ENCODE measurements around the gene RND2. TPM values are rescaled to one million over a fixed set of nuclear protein-coding genes. Genes with fewer than 3 reads are reported as not detected.
"Not testable (repeated sequence)": the region's sequence is repeated elsewhere in the genome, so short reads cannot be mapped to it uniquely, and the experiment has no call there.

RND2 gene
- total RNA-seq, 5 donors from 2014 or later (not counting 1 experiment from before 2014, with no cell fraction given) = 0.08 to 0.64 (median 0.32) TPM

- Histone ChIP-seq H3K27me3 (replicated peaks in 1 of 2; ENCODE audit: control insufficient read depth in 2 of 2, extremely low read depth in 1 of 2, insufficient read depth in 2 of 2, low read length in 1 of 2) (no peaks in the 10 kb centered on the region), H3K9me3 (no peaks in the 10 kb centered on the region), H3K27ac (ENCODE audit: low read length) (no peak overlapping the region), H3K4me3 (ENCODE audit: control insufficient read depth in 1 of 2, extremely low read depth in 1 of 2, low read length in 1 of 2) (no peak overlapping the region), H3K36me3 (ENCODE audit: control insufficient read depth in 2 of 2, extremely low read depth in 1 of 2, insufficient read depth in 1 of 2, low read length in 1 of 2) (peaks cover 16 to 47% of the 10 kb centered on the region in 2 donors), H3K4me1 (ENCODE audit: control insufficient read depth in 1 of 2, extremely low read depth in 1 of 2, insufficient read depth in 2 of 2, low read length in 2 of 2) (peaks cover 3 to 6% of the 10 kb centered on the region in 2 experiments)
- POLR2A ChIA-PET = no interaction called here
- 98% methylated on average over 4 of the region's 5 CpGs for WGBS (ENCODE audit: insufficient coverage)
- H3K27me3 Mint-ChIP-seq = no peaks in the 10 kb centered on the region
- H3K4me3 Mint-ChIP-seq = no peak overlapping the region
- H3K9me3 Mint-ChIP-seq = no peaks in the 10 kb centered on the region
- H3K4me1 Mint-ChIP-seq = peaks cover 5 to 9% (median 9%) of the 10 kb centered on the region in 3 donors
- peaks cover 38% of the 10 kb centered on the region for H3K36me3 Mint-ChIP-seq
- CTCF ChIA-PET = interaction anchor here in 1 of 2 donors (0.6 kb wide), 1 partner anchor 10 kb away, joined by 5 read pairs; no protein-coding TSS in a partner anchor
- DNase-seq = no peak
- ATAC-seq (replicated peaks in 1 of 4) = no peak
- no peak overlapping the region for H3K27ac Mint-ChIP-seq
Measured at GRCh38 chr17:42992872-42993271, 32.2 kb upstream of the RND2 start.

- DNase-seq; H3K4me3 ChIP-seq (ENCODE audit: control insufficient read depth in 1 of 2, extremely low read depth in 1 of 2, low read length in 1 of 2); H3K9me3 ChIP-seq; H3K9me3 Mint-ChIP-seq; POLR2A ChIA-PET; H3K27me3 ChIP-seq (replicated peaks in 1 of 2; ENCODE audit: control insufficient read depth in 2 of 2, extremely low read depth in 1 of 2, insufficient read depth in 2 of 2, low read length in 1 of 2); CTCF ChIA-PET; H3K4me3 Mint-ChIP-seq; H3K27ac Mint-ChIP-seq; H3K27me3 Mint-ChIP-seq; ATAC-seq (replicated peaks in 1 of 4); H3K27ac ChIP-seq (ENCODE audit: low read length): not testable (repeated sequence)
- Mint-ChIP-seq H3K4me1 (peaks cover 11 to 17% (median 16%) of the 10 kb centered on the region in 3 donors), H3K36me3 (peaks cover 34% of the 10 kb centered on the region)
- H3K4me1 ChIP-seq (ENCODE audit: control insufficient read depth in 1 of 2, extremely low read depth in 1 of 2, insufficient read depth in 2 of 2, low read length in 2 of 2) = peaks cover 3 to 11% of the 10 kb centered on the region in 2 experiments
- 100% methylated on average over 1 of the region's 10 CpGs for WGBS (ENCODE audit: insufficient coverage)
- peaks cover 16 to 38% of the 10 kb centered on the region in 2 donors for H3K36me3 ChIP-seq (ENCODE audit: control insufficient read depth in 2 of 2, extremely low read depth in 1 of 2, insufficient read depth in 1 of 2, low read length in 1 of 2)
Measured at GRCh38 chr17:42993913-42994312, 31.1 kb upstream of the RND2 start.

- Histone ChIP-seq H3K36me3 (ENCODE audit: control insufficient read depth in 2 of 2, extremely low read depth in 1 of 2, insufficient read depth in 1 of 2, low read length in 1 of 2) (peaks cover 12 to 37% of the 10 kb centered on the region in 2 donors), H3K4me1 (ENCODE audit: control insufficient read depth in 1 of 2, extremely low read depth in 1 of 2, insufficient read depth in 2 of 2, low read length in 2 of 2) (peaks cover 3 to 27% of the 10 kb centered on the region in 2 experiments), H3K4me3 (ENCODE audit: control insufficient read depth in 1 of 2, extremely low read depth in 1 of 2, low read length in 1 of 2) (peak overlapping the region in 1 of 2 donors; percentile 8), H3K9me3 (no peaks in the 10 kb centered on the region), H3K27me3 (replicated peaks in 1 of 2; ENCODE audit: control insufficient read depth in 2 of 2, extremely low read depth in 1 of 2, insufficient read depth in 2 of 2, low read length in 1 of 2) (no peaks in the 10 kb centered on the region), H3K27ac (ENCODE audit: low read length) (peak overlapping the region; percentile 94)
- Mint-ChIP-seq H3K27me3 (no peaks in the 10 kb centered on the region), H3K27ac (peak overlapping the region; percentile 88 to 98), H3K4me3 (peak overlapping the region; percentile 90 to 97 (median 92)), H3K9me3 (no peaks in the 10 kb centered on the region), H3K4me1 (peaks cover 24 to 30% (median 26%) of the 10 kb centered on the region in 3 donors), H3K36me3 (peaks cover 22% of the 10 kb centered on the region)
- CTCF ChIA-PET = interaction anchor here (0.5 to 2.9 kb wide), 16 partner anchors 9 to 486 kb away, joined by 3 to 18 read pairs (median 7); partner anchors contain the start of genes AARSD1 (in 1 of the 2), BECN1 (in 1 of the 2), DHX8 (in 1 of the 2) and IFI35 (in 1 of the 2)
- WGBS (ENCODE audit: insufficient coverage) = 20% methylated on average over 1 of the region's 5 CpGs
- DNase-seq (no peak), ATAC-seq (replicated peaks in 1 of 4) (no peak)
- POLR2A ChIA-PET = interaction anchor here in 1 of 2 donors (0.6 to 2.7 kb wide), 12 partner anchors 9 to 391 kb away, joined by 3 to 14 read pairs (median 4); partner anchors contain the start of genes BRCA1, IFI35, NBR1 and RND2
Measured at GRCh38 chr17:42997390-42997983, 27.5 kb upstream of the RND2 start.

GRCh38 chr17:42997984-42998938 lies 26.8 kb upstream of the RND2 start, which contains the start of gene RPL27:
RPL27 (plus strand) TSS chr17:42998419; CDS start chr17:42998751, 332 bp downstream.
- ATAC-seq (replicated peaks in 1 of 4) (peak; percentile 94 to 97 (median 95)), DNase-seq (peak; percentile 94 to 100 (median 98))
- peak within 1 kb of the TSS; percentile 72 to 80 for H3K4me3 ChIP-seq (ENCODE audit: control insufficient read depth in 1 of 2, extremely low read depth in 1 of 2, low read length in 1 of 2)
- H3K4me1 ChIP-seq (ENCODE audit: control insufficient read depth in 1 of 2, extremely low read depth in 1 of 2, insufficient read depth in 2 of 2, low read length in 2 of 2) = peaks cover 3 to 27% of the 10 kb centered on the region in 2 experiments
- H3K27me3 Mint-ChIP-seq = no peaks in the 10 kb centered on the region
- no peaks in the 10 kb centered on the region for H3K27me3 ChIP-seq (replicated peaks in 1 of 2; ENCODE audit: control insufficient read depth in 2 of 2, extremely low read depth in 1 of 2, insufficient read depth in 2 of 2, low read length in 1 of 2)
- no peaks in the 10 kb centered on the region for H3K9me3 Mint-ChIP-seq
- H3K27ac ChIP-seq (ENCODE audit: low read length) = peak within 1 kb of the TSS; percentile 94
- no peaks in the 10 kb centered on the region for H3K9me3 ChIP-seq
- peaks cover 25% of the 10 kb centered on the region for H3K36me3 Mint-ChIP-seq
- POLR2A ChIA-PET = interaction anchor here in 1 of 2 donors (0.6 to 2.7 kb wide), 13 partner anchors 9 to 487 kb away, joined by 3 to 14 read pairs (median 4); partner anchors contain the start of genes BRCA1, IFI35, NBR1 and RND2
- peaks cover 10 to 38% of the 10 kb centered on the region in 2 donors for H3K36me3 ChIP-seq (ENCODE audit: control insufficient read depth in 2 of 2, extremely low read depth in 1 of 2, insufficient read depth in 1 of 2, low read length in 1 of 2)
- H3K4me3 Mint-ChIP-seq = peak within 1 kb of the TSS; percentile 90 to 97 (median 92)
- H3K4me1 Mint-ChIP-seq = peaks cover 24 to 30% (median 26%) of the 10 kb centered on the region in 3 donors
- WGBS (ENCODE audit: insufficient coverage) = under 1% methylated on average over 43 of the region's 49 CpGs
- CTCF ChIA-PET = interaction anchor here (0.5 to 2.9 kb wide), 20 partner anchors 8 to 486 kb away, joined by 3 to 18 read pairs (median 6); partner anchors contain the start of genes AARSD1 (in 1 of the 2), BECN1 (in 1 of the 2), DHX8 (in 1 of the 2) and IFI35 (in 1 of the 2)
- peak within 1 kb of the TSS; percentile 88 to 98 for H3K27ac Mint-ChIP-seq

- 0% methylated on average over 5 of the region's 10 CpGs for WGBS (ENCODE audit: insufficient coverage)
- Mint-ChIP-seq H3K27me3 (no peaks in the 10 kb centered on the region), H3K36me3 (peaks cover 27% of the 10 kb centered on the region), H3K9me3 (no peaks in the 10 kb centered on the region), H3K4me3 (peak overlapping the region; percentile 90 to 97 (median 92)), H3K27ac (peak overlapping the region; percentile 88 to 98), H3K4me1 (peaks cover 24 to 30% (median 26%) of the 10 kb centered on the region in 3 donors)
- peaks cover 12 to 44% of the 10 kb centered on the region in 2 donors for H3K36me3 ChIP-seq (ENCODE audit: control insufficient read depth in 2 of 2, extremely low read depth in 1 of 2, insufficient read depth in 1 of 2, low read length in 1 of 2)
- H3K9me3 ChIP-seq = no peaks in the 10 kb centered on the region
- ATAC-seq (replicated peaks in 1 of 4) (no peak), DNase-seq (no peak)
- peak overlapping the region; percentile 94 for H3K27ac ChIP-seq (ENCODE audit: low read length)
- CTCF ChIA-PET = interaction anchor here in 1 of 2 donors (1.5 to 2.9 kb wide), 5 partner anchors 8 to 485 kb away, joined by 10 to 18 read pairs (median 12); partner anchors contain the start of genes DHX8, IFI35 and VAT1
- peaks cover 3 to 27% of the 10 kb centered on the region in 2 experiments for H3K4me1 ChIP-seq (ENCODE audit: control insufficient read depth in 1 of 2, extremely low read depth in 1 of 2, insufficient read depth in 2 of 2, low read length in 2 of 2)
- POLR2A ChIA-PET = interaction anchor here in 1 of 2 donors (1.2 to 2.7 kb wide), 4 partner anchors 8 to 369 kb away, joined by 3 to 14 read pairs (median 7); partner anchors contain the start of genes IFI35 and RND2
- no peaks in the 10 kb centered on the region for H3K27me3 ChIP-seq (replicated peaks in 1 of 2; ENCODE audit: control insufficient read depth in 2 of 2, extremely low read depth in 1 of 2, insufficient read depth in 2 of 2, low read length in 1 of 2)
- peak overlapping the region; percentile 72 to 80 for H3K4me3 ChIP-seq (ENCODE audit: control insufficient read depth in 1 of 2, extremely low read depth in 1 of 2, low read length in 1 of 2)
Measured at GRCh38 chr17:42999003-42999525, 26.0 kb upstream of the RND2 start.

Measured in T-cell (primary cell).